SIG-M5 (cell line): ENCODE data around the gene S100A9.
"Not testable (repeated sequence)": the region's sequence is repeated elsewhere in the genome, so short reads cannot be mapped to it uniquely, and the experiment has no call there.

Source experiments
- DNase-seq: peaks from one replicate; lab custom pipeline; 2025; lab: John Stamatoyannopoulos, UW

S100A9 gene

DNA sequence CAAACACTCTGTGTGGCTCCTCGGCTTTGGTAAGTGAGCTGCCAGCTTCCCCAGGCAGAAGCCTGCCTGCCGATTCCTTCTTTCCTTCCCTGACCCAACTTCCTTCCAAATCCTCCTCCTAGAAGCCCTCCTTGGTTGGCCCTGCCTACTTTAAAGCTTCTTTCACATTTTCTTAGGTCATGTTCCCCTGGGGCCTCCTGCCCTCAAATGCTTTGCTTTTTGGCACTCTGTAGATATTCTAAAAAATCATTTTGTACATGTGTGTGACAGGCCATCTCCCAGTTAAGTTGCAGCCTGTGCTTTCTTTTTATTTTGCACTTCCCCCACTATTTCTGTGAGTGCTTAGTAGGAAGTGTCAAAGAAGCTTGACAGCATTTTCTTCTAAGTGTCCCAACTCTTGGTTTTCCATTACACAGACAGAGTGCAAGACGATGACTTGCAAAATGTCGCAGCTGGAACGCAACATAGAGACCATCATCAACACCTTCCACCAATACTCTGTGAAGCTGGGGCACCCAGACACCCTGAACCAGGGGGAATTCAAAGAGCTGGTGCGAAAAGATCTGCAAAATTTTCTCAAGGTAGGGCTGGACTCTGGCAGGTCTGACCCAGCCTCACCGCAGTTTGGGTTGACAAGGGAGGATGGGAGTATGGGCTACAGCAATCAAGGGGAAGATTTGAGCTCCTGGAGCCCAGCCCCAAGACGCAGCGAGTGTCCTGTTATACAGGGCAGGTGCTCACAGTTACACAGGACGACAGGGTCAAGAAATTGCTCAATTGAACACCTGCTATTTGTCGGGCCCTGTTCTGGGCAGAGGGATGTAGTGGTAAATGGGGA lies at the start of gene S100A9:
S100A9 (plus strand) TSS at position 2 of the 838 bp plus-strand sequence; CDS start at position 432, 430 bp downstream.
- DNase-seq, result peak; percentile 28

DNA sequence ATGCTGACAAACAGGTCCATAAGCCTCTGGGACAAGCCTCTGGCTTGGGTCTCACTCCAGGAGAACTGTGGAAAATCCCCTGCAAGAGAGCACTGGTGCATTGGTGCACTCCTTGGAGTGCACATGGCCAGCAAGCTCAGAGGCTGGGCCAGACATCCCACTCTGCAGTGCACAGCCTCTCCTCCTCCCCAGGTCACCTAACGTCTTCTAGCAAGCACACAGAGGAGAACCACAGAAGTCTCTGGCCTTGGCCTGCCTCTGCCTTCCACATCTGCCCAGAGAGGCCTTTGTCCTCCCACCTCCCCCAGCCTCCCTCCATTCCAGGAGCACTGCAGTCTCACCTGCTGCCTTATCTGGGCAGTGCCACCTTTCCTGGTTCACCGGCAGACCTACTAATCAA lies 49.1 kb upstream of the S100A9 start:
- DNase-seq, result no peak

DNA sequence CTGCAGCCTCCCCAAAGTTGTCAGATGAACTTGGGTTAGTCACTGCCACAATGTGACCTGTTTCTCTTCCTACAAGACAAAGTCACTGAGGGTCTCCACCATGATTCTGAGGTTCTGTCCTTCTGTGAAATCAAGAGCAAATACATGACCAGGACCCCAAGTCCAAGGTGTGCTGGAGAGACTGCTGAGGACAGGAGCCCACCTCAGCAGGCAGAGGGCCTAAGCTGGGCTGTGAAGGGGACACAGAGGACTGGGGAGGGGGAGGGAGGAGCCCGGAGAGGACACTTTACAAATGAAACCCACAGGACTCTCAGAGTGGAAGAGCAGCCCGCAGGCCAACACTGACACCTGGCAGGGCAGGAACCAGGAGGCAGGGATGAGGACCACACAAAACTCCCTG lies 48.2 kb upstream of the S100A9 start:
- no peak for DNase-seq

DNA sequence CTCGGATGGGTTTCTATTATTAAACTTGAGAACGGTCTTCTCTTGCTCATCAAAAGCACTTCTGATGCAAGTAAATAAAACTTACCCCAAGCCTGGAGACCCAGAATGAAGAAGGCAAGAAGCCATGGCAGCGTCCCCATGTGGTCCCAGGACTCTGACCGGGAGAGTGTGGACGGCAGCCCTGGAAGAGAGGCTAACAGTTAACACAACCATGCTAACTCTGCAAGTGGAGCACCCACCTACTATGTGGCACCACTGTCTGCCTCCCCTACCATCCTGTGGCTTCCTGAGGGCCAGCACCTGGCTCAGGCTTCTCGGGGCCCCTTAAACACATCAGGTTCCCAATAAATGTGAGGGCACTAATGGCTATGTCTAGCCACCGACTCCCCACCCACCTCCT lies 47.1 kb upstream of the S100A9 start:
- no peak for DNase-seq

DNA sequence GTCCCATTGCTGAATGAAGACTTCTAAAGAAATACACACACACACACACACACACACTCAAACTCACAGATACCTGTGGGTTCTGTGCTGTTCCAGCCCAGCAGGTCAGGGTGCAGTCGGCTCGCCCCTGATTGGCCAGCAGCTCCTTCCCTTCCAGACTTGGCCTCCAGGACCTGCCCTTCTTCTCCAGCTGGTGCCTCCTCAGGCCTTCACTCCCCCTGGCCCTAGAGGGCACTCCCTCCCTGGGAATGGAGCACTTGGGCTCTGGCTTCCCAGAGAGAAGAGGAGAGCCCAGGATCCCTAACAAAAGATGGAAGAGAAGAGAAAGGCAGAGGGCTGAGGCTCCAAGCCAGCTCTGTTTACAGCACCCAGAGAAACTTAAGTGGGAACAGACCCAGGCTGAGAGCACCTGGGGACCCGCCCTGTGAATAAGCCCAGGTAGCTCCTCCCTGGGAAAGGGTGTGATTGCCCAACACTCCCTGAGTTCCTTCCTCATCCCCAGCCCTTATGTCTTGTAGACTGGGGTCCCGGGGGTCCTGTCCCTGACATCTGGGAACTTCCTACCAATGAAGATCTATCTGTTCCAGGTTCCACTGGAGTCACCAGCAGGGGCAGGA lies 45.0 kb upstream of the S100A9 start, which contains the start of gene PGLYRP3:
PGLYRP3 (minus strand) TSS at position 383 of the 617 bp plus-strand sequence. CDS start 2,287 bp downstream, outside the sequence.
- DNase-seq, result no peak

DNA sequence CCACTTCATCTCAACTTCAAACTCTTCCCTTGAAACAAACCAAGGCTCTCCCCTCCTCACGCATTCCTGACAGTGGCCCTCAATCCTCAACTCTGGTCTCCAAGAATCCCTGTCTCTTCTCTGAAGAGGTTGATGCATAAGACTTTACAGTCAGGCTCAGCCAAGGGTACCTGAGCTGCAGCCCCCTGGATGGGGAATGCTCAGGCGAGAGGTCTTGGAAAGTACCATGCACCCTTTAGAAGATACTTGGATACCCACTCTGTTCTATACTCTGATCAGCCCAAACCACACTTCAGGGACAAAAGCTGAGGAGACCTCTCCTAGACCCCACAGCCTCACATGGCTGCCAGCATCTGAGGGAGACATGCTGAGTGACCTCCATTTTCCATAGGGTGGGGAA lies 44.4 kb upstream of the S100A9 start:
- DNase-seq, result no peak

DNA sequence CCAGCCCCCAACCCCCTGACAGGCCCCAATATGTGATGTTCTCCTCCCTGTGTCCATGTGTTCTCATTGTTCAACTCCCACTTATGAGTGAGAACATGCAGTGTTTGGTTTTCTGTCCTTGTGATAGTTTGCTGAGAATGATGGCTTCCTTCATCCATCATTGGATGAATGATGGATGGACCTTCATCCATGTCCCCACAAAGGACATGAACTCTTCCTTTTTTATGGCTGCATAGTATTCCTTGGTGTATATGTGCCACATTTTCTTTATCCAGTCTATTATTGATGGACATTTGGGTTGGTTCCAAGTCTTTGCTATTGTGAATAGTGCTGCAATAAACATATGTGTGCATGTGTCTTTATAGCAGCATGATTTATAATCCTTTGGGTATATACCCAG lies 43.3 kb upstream of the S100A9 start:
- DNase-seq, result not testable (repeated sequence)

DNA sequence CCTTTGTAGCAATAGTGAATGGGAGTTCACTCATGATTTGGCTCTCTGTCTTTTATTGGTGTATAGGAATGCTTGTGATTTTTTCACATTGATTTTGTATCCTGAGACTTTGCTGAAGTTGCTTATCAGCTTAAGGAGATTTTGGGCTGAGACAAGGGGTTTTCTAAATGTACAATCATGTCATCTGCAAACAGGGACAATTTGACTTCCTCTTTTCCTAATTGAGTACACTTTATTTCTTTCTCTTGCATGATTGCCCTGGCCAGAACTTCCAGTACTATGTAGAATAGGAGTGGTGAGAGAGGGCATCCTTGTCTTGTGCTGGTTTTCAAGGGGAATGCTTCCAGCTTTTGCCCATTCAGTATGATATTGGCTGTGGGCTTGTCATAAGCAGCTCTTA lies 41.6 kb upstream of the S100A9 start:
- not testable (repeated sequence) for DNase-seq

DNA sequence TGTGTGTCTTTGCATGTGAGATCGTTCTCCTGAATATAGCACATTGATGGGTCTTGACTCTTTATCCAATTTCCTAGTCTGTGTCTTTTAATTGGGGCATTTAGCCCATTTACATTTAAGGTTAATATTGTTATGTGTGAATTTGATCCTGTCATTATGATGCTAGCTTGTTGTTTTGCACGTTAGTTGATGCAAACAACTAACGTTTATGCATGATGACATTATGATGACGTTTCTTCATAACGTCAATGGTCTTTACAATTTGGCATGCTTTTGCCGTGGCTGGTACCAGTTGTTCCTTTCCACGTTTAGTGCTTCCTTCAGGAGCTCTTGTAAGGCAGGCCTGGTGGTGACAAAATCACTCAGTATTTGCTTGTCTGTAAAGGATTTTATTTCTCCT lies 39.5 kb upstream of the S100A9 start:
- not testable (repeated sequence) for DNase-seq

DNA sequence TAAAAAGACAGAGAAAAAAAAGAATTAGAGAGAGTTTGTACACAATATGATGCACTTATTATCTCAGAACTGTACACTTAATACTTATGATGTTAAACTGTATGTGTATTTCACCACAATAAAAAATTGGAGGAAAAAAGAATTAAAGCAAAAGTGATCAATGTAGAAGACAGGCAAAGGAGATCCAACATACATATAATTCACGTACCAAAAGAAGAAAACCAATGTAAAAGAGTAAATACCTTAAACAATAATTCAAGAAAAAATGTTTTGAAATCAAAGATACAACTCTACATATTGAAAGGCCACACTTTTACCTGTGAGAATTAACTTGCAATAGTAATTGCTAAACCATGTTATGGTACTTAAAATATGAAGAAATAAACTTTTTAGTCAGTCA lies 35.1 kb upstream of the S100A9 start:
- no peak for DNase-seq

DNA sequence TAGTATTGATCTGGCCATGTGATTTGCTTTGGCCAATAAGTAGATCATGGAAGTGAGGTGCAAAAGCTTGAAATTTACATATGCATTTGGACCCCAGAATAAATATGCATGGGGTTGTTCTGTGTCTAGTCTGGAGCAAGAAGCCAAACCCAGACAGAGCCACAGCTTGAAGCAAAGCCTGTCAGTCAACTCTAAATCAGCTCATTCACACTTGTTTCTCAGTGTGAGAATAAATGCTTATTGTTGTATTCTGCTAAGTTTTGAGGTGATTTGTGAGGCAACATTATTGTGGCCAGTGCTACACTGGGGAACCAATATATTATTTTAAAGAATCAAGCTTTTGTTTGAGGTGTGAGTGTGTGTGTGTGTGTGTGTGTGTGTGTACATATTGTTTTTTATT lies 32.7 kb upstream of the S100A9 start:
- DNase-seq, result no peak

DNA sequence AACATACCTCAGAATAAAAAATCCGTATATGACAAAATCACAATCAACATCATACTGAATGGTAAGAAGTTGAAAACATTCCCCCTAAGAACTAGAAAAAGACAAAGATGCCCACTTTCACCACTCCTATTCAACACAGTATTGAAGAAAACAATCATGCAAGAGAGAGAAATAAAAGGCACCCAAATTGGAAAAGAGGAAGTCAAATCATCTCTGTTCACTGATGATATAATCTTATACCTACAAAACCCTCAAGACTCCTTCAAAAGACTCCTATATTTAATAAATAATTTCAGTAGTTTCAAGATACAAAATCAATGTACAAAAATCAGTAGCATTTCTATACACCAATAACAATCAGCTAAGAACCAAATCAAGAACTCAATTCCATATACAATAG lies 23.8 kb upstream of the S100A9 start:
- DNase-seq, result no peak

DNA sequence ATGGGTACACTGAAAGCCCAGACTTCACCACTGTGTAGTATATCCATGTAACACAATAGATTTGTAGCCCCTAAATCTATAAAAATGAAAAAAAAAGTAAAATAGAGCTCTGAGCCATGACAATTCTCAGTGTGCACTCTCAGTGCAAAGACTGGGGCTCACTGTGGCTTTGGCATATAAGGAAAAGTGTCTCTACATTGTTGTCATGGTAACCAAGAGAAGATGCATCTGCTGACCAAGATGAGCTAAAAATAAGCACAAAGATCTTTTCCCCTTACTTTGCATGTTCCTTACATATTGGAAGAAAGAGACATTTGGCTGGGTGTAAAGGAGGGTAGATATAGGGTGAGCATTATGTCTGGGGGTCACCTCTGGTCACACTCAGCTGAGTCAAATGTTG lies 21.0 kb upstream of the S100A9 start:
- no peak for DNase-seq

DNA sequence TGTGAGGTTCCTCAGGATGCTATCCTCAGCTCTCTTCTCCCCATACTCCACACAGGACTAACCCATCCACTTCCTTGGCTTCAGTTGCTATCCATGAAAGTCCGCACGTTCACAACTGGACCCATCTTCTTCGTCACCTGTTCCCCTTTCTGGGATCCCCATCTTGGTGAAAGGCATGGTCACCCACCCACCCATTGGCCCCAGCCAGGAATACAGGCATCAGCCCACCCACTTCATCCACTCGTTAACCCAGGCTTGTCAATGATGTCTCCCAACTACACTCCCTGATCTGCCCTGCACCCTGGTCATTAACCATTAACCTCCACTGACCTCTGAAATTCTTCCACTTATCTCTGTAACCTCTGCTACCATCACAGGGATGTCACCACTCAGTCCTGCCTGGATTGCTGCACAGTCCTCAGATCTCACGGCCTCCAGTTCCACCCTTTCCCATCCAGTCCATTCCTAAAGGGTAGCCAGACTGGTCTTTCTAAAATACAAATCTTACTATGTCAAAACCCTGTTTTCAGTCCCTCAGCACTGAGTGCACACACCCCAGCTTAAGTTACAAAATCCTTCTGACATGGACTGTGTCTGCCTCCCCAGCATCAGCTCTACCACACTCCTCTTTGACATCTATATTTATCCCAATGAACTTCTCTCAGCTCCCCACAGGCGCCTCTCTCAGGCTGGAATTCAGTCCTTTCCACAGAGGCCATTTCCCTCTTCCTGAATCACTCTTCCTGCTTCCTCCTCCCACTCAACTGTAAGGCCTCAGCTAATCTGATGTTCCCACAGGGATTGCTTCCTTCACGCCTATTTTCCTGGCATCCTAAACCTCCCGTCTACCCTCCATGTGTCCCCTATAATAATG lies 19.4 kb upstream of the S100A9 start:
- DNase-seq, result no peak

DNA sequence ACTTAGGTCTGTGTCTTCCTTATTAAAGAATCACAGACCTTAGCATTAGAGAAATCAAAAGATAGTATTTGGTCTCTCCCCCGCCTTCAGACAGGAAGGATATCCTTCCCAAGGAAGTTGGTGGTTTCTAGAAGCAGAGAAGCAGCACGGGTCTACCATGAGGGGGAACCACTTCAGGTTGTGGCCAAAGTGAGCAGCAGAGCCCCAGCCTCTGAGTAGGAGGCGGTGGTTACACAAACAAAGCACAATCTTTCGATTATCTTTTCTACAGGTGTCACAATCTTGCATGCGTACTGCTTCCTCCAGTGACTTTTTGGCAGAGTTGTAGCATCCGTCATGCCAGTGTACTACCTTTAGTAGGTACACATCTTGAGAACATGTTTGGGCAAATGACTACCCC lies 17.9 kb upstream of the S100A9 start:
- no peak for DNase-seq

DNA sequence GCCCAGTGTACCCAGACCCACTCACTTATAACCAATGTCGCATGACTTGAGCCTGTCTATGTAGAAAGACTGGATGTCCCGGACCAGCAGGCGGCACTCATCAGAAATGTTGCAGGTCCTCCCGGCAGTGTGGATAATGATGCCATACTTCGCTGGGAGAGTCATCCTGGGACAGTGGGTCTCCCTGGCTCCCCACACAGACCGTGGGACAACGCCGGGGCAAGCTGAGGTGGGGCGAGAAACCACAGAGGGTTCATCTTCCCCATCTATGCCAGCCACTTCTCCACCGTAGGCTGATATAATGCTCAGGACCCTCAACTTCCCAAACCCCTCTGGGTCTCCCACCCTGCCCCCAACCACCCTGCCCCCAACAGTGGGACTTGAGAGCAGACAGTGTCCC lies 17.3 kb upstream of the S100A9 start:
- no peak for DNase-seq

DNA sequence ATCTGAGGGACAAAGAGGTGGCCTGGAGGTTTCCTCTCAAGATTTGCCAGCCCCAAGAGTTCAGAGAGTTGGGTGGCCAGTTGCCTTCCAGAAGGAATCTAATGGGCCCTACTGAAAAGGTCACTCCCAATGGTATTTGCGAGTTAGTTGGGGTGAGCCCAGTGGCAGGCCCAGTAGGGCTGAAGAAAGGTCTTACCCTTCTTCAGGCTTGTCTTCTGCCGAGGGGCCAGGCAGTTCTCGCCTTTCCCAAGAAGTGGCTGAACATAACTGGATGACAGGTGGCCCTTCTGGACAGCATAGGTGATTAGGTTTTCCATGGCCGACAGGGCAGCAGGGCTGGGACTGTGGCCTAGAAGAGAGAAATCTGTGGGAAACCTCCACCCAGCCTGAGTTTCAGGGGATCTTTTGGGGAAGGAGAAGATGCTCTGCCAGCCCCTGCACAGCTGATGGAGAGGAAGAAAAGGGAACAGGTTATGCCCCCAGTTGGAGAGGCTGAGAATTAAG lies 16.2 kb upstream of the S100A9 start:
- no peak for DNase-seq

DNA sequence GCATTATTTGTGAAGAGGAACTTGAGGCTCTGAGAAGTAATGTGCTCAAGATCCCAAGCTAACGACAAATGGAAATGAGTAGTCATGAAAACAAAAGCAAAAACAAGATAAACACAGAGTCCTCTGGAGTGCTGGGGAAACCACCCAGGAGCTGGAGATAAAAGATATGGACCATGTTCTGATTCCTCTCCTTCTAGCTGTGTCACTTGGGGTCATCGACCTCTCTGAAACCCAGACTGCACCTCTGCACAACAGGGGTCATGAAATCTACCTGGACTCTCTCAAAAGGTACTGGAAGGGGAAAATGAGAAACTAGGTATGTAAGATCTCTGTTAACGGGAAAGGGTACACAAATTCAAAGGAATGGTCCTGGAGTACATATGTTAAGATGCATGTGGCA lies 15.5 kb upstream of the S100A9 start:
- no peak for DNase-seq

DNA sequence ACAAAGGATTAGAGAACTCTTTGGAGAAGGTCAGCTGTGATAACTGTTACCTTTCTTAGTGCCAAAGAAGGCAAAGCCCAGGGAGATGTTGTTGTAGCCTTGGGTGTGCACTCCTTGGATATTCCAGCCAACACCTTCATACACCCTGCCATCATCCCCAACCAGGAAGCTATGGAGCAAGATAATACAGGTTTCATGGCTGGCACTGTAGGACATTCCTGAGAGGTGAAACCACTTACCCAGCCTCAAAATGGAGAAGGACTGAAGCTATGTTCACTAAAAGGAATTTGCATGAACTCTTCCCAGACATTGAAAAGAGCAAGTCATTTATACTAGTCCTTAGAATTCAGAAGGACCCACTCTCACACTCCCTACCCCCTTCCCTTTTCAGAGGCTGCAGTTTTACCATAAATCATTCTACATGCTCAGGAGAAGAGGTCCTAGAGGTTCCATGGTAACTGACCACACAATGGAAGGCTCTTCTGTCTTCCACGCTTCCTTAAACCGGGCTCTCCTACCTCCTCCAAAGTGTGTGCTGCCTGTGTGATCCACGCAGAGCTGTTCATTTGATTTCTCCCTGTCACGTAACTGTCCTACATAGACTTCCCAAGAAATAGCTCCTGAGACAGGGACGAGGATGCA lies 14.5 kb upstream of the S100A9 start:
- no peak for DNase-seq

DNA sequence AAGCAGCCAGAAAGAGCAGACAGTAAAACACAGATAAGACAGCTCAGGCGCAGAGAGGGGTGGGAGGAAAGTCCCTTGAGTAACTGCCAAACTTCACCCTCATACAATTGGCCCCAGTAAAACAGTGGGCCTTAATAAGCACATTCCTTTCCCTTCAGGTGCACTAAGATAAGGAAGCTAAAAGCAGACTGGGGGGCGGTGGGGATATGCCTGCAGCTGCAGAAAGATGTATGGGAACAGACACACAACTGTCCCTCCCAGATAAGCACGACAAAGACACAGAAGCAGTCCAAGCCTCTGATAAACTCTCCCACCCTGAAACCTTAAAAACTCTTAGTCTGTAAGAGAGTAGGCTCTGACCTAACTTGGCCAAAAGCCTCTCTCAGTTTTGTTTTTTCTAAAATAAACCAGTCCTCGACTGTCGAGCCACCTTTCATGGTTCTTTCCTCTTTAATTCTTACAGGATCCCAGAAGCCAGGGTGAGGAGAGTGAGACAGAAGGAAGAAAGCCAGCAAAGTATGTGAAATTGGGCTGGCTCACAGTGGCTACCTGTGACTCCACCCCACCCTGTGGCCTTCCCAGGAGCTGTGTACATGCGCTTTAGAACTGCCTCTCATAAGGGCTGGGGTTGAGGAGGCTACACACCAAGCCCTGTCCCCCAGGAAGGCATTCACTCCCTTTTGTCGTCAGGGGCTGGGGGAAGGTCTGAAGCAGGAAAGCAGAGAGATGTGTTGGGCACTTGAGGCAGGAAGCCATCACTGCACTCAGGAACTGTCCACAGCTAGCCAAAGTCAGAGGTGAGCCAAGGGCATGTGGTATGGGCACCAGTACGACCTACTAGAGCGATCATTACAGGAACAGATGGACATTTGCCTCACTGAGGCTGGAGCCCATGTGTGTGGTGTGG lies 13.6 kb upstream of the S100A9 start:
- DNase-seq, result no peak

DNA sequence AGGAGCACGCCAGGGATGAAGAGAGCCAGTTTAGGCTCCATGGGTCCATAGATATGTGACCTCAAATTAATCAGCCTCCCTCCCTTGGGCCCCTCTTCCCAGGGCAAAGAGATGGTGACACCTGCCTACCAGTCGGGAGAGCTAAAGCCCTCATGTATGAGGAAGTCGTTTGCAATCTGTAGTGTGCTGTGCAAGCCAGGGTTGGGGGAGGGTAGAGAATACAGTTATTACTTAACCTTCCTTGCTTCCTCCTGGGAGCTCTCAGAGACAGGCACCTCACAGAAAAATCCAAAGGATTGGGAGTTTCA lies 13.0 kb upstream of the S100A9 start:
- peak; percentile 49 for DNase-seq
